GM12875 (cell line): Measurements from ENCODE around the gene MRPL37.

Source experiments
- H3K4me3 ChIP-seq: one replicate; pipeline ENCODE4 v1.5.1; 2011; ENCODE audit warnings: low read depth, low read length, control low read depth
- TF ChIP-seq, protein P1 (sequence below): IDR thresholded peaks from 2 replicates; pipeline ENCODE4 v1.5.1; 2011; ENCODE audit warnings: low read depth, mild to moderate bottlenecking, control low read depth, inconsistent platforms, low read length, moderate library complexity, borderline replicate concordance; ENCODE audit not compliant: insufficient read depth

MRPL37 gene

DNA sequence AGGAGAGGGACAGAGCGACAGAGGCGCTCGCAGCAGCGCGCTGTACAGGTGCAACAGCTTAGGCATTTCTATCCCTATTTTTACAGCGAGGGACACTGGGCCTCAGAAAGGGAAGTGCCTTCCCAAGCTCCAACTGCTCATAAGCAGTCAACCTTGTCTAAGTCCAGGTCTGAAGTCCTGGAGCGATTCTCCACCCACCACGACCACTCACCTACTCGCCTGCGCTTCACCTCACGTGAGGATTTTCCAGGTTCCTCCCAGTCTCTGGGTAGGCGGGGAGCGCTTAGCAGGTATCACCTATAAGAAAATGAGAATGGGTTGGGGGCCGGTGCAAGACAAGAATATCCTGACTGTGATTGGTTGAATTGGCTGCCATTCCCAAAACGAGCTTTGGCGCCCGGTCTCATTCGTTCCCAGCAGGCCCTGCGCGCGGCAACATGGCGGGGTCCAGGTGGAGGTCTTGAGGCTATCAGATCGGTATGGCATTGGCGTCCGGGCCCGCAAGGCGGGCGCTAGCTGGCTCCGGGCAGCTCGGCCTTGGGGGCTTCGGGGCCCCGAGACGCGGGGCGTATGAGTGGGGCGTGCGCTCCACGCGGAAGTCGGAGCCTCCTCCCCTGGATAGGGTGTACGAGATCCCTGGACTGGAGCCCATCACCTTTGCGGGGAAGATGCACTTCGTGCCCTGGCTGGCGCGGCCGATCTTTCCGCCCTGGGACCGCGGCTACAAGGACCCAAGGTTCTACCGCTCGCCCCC is at the start of gene MRPL37, which contains the start of gene CYB5RL:
MRPL37 (plus strand) TSS at position 403 of the 754 bp plus-strand sequence; CDS start at position 480, 77 bp downstream.
CYB5RL (minus strand) TSS at position 266 of the 754 bp plus-strand sequence. CDS start 4,414 bp downstream, outside the sequence.
- peak within 1 kb of the TSS; percentile 89 for H3K4me3 ChIP-seq
- TF ChIP-seq, protein P1, sequence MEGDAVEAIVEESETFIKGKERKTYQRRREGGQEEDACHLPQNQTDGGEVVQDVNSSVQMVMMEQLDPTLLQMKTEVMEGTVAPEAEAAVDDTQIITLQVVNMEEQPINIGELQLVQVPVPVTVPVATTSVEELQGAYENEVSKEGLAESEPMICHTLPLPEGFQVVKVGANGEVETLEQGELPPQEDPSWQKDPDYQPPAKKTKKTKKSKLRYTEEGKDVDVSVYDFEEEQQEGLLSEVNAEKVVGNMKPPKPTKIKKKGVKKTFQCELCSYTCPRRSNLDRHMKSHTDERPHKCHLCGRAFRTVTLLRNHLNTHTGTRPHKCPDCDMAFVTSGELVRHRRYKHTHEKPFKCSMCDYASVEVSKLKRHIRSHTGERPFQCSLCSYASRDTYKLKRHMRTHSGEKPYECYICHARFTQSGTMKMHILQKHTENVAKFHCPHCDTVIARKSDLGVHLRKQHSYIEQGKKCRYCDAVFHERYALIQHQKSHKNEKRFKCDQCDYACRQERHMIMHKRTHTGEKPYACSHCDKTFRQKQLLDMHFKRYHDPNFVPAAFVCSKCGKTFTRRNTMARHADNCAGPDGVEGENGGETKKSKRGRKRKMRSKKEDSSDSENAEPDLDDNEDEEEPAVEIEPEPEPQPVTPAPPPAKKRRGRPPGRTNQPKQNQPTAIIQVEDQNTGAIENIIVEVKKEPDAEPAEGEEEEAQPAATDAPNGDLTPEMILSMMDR: no peak

DNA sequence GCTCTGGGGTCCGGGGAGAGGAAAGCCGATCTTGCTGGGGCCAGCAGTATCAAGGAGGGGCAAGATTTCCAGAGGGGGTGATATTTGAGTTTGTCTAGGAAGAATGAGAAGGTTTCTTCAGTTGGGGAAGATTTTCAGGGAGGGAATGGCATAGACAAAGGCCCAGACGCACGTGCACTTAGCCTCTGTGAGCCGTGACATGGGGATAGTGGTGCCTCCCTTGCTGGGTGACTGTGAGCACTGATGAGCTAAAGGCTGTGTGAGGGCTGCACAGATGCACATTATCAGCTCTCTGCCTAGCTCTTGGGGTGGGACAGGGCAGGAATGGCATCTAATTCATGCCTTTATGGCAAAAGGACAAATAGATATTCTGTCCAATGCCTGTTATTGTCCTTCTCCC is 49.0 kb upstream of the MRPL37 start:
- no peak overlapping the region for H3K4me3 ChIP-seq
- TF ChIP-seq, protein P1: no peak

DNA sequence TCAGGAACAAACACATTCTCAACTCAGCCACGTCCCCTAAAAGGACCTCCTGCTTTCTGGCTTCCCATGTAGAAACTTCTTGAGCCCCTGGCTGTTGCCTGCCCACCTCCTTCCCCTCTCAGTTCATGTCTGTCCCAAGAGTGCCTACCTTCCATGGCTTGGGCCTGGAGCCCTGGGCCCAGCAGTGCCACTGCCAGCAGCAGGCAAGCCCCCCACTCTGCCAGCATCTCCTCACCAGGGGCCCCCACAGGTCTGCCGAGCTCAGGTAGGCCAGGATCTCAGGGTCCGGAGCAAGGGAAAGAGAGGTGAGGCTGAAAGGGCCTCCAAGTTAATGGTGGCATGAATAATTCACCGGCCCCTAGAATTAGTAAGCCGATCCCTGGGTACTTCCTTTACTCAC is 47.3 kb upstream of the MRPL37 start, which contains the start of gene CDCP2:
CDCP2 (minus strand) TSS at position 305 of the 400 bp plus-strand sequence; CDS start at position 227, 78 bp downstream.
- TF ChIP-seq, protein P1: no peak
- H3K4me3 ChIP-seq: no peak within 1 kb of the TSS

DNA sequence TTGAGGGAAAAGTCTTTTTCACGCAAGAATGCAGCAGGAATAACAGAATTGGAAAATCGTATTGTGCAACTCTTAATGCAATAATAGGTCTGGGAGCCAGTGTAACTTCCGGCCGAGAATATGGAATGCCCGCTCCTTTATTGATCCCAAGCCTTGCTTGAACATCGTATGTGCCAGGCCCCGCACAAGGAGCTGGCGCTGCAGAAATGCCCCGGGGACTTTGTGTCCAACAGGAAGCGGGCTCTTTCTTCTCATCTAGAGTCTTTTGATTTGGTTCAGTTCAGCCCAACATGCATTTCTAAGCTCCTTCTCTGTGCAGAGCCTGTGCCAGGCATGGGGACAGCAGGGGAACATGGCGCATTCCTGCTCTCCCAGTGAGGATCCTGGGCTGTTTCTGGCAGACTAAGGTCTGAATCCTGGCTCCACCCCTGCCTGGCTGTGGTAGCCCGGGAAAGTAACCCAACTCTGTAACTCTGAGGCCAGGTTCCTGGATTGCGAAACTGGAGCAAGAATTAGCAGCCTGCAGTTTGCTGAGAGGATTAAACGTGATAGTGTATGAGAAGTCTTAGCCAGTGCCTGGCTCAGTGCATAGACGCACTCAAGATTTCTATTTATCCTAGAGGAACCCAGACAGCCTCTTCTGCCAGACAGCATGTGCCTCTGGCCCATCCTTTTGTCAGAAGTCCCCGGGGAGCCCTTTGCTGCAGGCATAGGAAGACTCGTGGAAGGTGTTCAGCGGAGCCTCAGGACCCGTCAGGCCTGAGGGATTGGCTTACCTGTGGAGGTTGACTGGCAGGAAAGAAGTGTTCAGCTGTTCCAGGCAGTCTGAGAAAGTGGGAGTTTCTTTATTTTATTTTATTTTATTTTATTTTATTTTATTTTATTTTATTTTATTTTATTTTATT is 46.2 kb upstream of the MRPL37 start:
- TF ChIP-seq, protein P1: no peak
- H3K4me3 ChIP-seq: no peak overlapping the region

DNA sequence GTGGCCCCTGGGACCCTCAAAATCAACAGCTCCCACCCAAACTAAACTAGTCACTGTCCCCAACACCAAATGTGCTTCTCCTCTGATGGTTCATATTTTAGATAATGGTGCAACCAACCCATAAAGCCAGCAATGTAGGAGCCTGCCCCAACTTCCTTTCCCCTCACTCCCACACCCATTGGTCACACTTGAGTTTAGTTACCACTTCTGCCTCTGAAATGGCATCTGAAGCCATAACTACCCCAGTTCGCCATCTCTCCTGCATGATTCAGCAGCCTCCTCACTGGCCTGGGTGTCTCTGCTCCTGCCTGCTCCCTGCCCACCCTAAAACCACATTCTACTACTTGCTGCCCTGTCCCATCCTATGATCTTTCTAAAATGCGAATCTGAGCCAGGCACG is 43.8 kb upstream of the MRPL37 start:
- no peak overlapping the region for H3K4me3 ChIP-seq
- TF ChIP-seq, protein P1: no peak

DNA sequence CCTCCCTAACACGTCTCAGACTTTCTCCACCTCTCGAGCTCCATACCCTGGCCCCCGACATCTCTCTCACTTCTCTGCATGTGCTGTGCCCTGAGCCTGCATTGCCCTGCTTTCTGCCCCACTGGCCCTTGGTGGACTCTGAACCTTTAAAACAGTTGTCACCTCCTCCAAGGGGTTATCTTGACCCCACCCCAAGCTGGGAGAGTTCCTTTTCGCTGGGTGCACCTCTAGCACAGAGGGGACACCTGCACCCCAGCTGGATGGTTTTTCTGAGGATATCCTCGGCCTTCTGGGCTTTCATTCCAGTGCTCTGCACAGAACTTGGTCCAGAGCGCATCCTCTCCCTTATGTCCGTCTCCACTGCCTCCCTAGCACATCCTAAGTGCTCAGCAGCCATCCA is 43.0 kb upstream of the MRPL37 start:
- TF ChIP-seq, protein P1: no peak
- H3K4me3 ChIP-seq: no peak overlapping the region
